ENCODE data around the gene SCLT1.

SCLT1 gene

DNA sequence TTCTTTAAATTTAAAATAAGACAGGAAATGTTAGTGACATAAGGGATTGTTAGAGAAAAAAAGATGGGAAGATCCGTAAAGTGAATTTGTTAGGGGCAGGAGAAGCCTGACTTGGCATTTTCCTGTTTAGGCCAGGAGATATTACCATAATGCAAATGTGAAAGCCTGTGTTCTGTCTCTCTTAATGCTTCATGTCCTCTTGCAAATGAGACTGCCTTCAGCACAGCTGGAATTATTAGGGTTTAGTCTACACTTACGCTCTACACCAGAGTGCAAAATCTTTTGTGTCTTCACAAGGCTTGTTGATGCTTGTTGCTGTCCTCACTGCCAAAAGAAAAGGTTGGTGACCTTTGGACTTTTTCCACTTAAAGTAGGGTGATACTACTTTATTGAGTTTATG, 227.1 kb downstream of the SCLT1 start:
- no peak for DNase-seq

DNA sequence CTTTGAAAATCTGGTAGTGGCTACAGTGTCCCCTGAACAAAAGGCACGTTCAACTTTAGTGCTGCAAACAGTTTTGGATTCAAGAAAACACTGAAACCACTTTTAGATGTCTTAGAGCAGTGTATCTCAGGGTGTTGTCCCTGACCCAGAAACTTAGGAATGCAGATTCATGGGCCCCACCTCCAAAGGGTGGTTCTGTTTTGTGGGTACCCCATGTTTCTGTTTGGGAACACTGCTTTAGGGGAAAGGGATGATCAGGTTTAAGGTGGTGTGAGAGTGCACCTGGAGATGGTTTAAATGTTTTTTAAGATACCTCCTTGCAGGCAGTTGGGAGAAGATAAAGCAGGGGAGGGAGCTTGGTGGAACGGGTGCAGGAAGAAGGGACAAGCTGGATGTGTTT, 228.2 kb downstream of the SCLT1 start:
- DNase-seq = no peak

GRCh38 chr4:128863312-128864075, 229.8 kb downstream of the SCLT1 start:
- DNase-seq = peak; percentile 49

GRCh38 chr4:128862608-128863311, 230.6 kb downstream of the SCLT1 start:
- peak; percentile 39 for DNase-seq

GRCh38 chr4:128861856-128862518, 231.4 kb downstream of the SCLT1 start:
- no peak for DNase-seq

DNA sequence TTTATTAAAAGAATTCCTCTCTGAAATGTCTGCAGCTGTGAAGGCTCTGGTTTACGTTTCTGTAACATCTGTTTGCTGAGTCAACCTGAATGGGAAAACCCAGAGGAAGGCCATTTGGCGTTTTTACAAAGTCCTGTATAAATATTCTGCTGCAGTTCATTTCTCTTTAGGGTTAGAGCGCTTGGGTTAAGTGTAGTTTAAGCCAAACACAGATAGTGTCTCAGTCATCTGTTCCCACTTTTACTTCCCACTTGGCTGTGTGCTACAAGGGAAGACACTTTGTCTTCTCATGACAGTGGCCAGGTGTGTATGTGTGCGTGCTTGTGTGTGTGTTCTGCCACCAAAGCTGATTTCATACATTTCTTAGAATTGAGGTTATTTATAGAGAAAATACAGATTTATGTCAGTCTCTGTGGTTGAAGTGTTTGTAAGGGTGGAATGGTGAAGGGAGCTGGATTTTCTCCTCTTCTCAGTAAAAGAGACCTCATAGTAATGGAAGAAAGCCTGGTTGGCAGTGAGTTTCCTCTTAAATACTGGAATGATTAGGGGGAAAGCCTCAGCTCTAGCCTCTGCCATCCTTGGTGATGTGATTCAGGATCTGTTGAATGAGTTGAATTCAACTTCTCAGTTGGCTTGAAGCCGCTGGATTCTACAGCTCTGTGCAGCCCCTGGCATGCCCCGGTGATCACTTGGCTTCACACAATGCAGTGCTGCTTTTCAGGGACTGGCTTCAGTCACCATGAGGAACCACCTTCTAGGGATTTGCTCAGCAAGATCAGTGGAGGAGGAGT, 233.3 kb downstream of the SCLT1 start:
- no peak for DNase-seq

DNA sequence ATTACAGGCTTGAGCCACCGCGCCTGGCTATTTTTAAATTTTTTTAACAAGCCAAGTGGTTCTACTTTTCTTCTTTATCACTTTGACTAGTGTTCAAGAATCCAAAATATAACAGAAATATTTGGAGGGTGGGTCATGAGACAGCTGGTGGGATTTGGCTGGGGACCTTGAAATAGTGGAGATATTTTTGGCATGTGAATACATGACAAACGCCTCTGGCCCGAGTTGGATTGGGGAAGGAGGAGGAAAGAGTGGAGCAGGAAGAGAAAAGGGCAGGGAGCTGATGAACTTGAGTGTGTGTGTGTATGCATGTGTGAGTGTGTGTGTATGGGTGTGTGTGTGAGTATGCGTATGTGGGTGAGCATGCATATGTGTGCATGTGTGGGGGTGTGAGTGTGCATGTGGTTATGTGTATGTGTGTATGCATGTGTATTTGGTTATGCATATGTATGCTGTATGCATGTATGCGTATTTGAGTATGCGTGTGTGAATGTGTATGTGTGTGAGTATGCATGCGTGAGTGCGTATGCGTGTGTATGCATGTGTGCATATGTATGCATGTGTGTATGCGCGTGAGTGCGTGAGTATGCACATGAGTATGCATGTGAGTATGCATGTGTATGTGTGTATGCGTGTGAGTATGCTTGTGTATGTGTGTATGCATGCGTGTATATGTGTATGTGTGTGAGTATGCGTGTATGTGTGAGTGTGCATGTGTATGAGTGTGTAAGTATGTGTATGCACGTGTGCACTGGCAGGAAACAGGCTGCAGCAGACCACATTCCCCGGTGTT, 234.3 kb downstream of the SCLT1 start:
- no peak for DNase-seq

DNA sequence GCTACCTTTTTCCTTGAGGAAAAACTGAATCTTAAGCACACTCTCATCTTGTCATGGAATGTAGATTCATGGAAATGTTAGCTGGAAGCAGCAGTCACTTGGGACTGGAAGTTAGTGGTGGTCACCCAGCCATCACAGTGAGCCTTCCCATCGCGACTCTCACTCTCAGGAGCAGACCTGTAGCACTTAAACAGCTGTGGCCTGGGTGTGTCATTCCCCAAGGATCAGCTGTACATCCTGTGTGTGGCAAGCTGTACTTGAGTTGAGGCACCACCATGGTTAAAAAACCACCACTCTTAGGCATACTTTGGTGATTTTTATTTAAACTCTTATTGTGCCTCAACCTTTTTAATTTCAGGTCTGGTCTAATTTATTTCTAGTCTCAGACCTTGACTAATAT, 237.1 kb downstream of the SCLT1 start:
- no peak for DNase-seq

- DNase-seq = no peak
These were observed 237.7 kb downstream of the SCLT1 start for GRCh38 chr4:128855621-128856020.

GRCh38 chr4:128854433-128854832, 238.9 kb downstream of the SCLT1 start:
- no peak for DNase-seq

GRCh38 chr4:128853741-128854140, 239.6 kb downstream of the SCLT1 start:
- DNase-seq = no peak

- DNase-seq = no peak
These were observed 243.1 kb downstream of the SCLT1 start for GRCh38 chr4:128850252-128850651.

GRCh38 chr4:128848461-128848860, 244.9 kb downstream of the SCLT1 start:
- DNase-seq = no peak

DNA sequence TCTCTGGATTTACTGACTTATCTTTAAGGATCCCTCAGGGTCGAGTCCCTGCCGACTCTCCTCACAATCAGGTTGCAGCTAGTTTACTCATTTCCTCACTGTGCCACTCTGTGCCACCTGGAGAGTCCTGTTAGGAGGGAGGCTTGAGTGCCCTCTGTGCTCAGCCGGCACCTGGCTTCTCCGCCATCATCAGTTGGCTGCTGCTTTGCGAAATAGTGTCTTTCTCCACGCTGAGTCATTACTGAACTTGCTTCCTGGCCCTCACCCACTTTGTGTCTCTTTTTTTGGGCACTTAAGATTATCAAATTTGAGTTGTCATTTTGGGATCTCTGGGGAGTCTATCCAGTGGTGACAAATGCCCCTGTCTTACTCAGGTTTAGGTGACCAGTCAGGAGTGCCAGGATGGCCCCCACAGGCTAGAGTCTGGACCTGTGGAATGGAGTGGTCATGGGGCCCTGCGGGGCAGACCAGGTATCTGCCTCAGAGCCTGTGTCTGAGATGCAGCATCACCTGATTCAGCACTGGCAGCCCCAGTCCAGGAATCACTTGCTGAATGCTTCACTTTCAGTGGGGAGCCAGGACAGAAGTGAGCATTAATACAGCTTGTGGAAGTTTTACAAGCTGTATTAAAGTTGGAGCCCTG, 246.1 kb downstream of the SCLT1 start:
- no peak for DNase-seq

- no peak for DNase-seq
These were observed 247.3 kb downstream of the SCLT1 start for GRCh38 chr4:128846063-128846462.

GRCh38 chr4:128844931-128845330, 248.4 kb downstream of the SCLT1 start:
- DNase-seq = no peak

- no peak for DNase-seq
These were observed 251.9 kb downstream of the SCLT1 start for GRCh38 chr4:128841402-128841801.

- no peak for DNase-seq
These were observed 252.5 kb downstream of the SCLT1 start for GRCh38 chr4:128840711-128841318.

- DNase-seq = no peak
These were observed 255.7 kb downstream of the SCLT1 start for GRCh38 chr4:128837679-128838078.

DNA sequence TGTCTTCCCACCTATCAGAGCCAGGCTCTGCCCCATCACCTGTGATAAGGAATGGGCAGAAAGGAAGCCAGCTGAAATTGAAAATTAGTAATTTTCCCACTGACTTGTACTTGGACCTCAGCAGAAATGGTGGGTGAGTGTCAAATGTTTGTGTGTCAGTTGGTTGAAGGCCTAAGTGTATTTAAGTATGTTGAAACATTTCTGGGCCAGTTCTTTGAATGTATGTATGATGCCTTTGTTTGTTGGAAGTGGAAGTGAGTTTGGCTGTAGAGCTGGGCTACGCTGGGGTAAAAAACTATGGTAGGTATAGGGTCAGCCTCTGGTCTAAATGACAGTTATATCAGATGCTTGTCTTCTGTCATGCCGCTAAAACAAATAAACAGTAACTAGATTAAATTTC, 256.1 kb downstream of the SCLT1 start:
- DNase-seq = no peak

- DNase-seq = no peak
These were observed 257.7 kb downstream of the SCLT1 start for GRCh38 chr4:128835498-128836222.
